GM13977 (cell line): Measurements from ENCODE around the gene TSACC.
A peak's percentile ranks its signal among the peaks of the same experiment; 100 is the strongest.

Experiments
- DNase-seq: peaks from one replicate; pipeline ENCODE4 v3.0.0; 2012; ENCODE audit warnings: low spot score
- in situ Hi-C: fragments of 300-500 bp; cut with MboI; formaldehyde crosslinking; loops from one replicate; pipeline ENCODE4 v1.12.0; 2022; ENCODE audit warnings: low sequenced_read_pairs, low pct_unique_long_range_greater_than_20kb, mixed read lengths, inconsistent platforms; ENCODE audit not compliant: unreplicated experiment
- TF ChIP-seq, protein P1 (sequence below): IDR thresholded peaks from 2 replicates; pipeline ENCODE4 v1.5.1; 2012; ENCODE audit warnings: mild to moderate bottlenecking, control low read depth; ENCODE audit not compliant: insufficient read depth; ENCODE audit errors: extremely low read depth, missing control alignments

TSACC gene

DNA sequence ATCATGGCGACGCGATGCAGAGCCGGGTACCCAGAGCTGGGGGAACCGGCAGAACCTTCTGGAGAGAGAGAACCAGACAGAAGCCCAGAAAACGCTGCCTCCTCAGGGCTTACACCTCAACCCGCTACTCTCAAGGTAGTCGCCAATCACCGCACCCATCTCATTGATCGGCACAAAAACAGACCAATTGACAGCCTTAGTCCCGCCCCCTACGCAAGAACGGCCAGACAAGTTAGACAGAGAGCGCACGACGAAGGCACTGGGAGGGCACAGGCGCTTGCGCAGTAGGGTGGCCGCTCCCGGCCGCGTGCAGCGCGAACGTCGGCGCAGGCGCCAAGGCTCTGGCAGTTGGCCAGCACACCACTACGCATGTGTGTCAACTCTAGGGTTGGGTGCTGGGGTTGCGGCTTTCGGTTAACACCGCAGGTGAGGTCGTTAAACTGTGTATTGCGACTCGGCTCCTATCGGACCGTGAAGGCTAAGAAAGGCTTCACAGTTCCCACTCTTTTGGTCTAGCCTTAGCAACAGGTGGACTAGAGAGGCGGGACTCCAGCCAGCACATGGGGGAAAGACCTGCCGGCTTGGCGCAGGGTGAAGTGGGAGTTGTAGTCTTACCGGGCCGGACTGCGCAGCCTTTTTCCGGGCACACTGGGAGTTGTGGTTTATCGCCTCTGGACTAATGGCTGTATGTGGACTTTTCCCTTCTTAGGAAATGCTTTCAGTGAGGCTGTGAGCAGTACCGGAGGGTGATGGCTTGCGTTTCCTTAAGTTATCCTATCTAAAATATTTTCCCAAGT lies at the start of gene TSACC, which contains the start of gene CCT3:
Gene TSACC (plus strand): TSS at position 347 of the 797 bp plus-strand sequence. CDS start 1,232 bp downstream, outside the sequence.
Gene CCT3 (minus strand): TSS at position 113 of the 797 bp plus-strand sequence. CDS start 108 bp downstream, at position 5.
- TF ChIP-seq, protein P1, sequence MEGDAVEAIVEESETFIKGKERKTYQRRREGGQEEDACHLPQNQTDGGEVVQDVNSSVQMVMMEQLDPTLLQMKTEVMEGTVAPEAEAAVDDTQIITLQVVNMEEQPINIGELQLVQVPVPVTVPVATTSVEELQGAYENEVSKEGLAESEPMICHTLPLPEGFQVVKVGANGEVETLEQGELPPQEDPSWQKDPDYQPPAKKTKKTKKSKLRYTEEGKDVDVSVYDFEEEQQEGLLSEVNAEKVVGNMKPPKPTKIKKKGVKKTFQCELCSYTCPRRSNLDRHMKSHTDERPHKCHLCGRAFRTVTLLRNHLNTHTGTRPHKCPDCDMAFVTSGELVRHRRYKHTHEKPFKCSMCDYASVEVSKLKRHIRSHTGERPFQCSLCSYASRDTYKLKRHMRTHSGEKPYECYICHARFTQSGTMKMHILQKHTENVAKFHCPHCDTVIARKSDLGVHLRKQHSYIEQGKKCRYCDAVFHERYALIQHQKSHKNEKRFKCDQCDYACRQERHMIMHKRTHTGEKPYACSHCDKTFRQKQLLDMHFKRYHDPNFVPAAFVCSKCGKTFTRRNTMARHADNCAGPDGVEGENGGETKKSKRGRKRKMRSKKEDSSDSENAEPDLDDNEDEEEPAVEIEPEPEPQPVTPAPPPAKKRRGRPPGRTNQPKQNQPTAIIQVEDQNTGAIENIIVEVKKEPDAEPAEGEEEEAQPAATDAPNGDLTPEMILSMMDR: no peak
- in situ Hi-C loops: no loop called here
- DNase-seq: peak; percentile 98

DNA sequence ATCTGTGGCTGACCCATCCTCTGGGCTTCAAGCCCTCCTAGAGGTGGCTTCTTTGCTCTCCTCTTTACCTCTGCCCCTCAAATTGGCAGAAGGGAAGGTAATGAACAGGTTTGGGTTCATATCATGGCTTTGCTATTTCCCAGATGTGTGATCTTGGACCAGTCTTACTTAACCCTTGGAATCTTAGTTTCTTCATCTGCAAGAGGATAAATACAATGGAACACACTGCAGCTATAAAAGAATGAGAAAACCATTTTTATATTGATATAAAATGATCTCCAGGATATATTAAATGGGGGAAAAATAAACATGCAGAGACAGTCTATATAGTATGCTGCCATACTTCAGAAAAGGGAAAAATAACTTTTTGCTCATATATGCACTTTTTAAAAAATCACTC lies 48.5 kb upstream of the TSACC start:
- in situ Hi-C loops: no loop called here
- DNase-seq: no peak
- TF ChIP-seq, protein P1: no peak

DNA sequence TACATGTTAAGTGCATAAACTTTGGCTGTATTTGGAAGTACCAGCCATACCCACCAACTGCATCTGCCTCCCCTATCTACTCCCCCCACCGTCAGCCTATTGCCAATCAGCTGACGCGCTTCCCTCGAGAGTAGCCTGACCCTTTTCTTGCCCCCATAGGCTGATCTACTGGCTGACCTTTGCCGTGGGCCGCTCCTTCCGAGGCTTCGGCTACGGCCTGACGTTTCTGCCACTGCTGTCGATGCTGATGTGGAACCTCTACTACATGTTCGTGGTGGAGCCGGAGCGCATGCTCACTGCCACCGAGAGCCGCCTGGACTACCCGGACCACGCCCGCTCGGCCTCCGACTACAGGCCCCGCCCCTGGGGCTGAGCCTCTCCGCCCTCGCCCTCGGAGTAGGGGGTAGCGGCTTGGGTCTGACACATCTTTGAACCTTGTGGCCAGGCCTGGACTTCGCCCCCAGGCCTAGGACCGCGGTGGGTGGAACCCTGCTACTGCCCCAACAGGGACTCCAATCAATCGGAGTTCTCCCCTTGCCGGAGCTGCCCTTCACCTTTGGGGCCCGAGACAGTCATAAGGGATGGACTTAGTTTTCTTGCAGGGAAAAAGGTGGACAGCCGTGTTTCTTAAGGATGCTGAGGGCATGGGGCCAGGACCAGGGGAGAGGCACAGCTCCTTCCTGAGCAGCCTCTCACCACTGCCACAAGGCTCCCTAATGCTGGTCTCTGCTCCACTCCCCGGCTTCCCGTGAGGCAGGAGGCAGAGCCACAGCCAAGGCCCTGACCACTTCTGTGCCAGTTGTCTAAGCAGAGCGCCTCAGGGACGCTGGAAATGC lies 46.9 kb upstream of the TSACC start:
- peak; percentile 68 for DNase-seq
- in situ Hi-C loops: no loop called here
- TF ChIP-seq, protein P1: no peak

DNA sequence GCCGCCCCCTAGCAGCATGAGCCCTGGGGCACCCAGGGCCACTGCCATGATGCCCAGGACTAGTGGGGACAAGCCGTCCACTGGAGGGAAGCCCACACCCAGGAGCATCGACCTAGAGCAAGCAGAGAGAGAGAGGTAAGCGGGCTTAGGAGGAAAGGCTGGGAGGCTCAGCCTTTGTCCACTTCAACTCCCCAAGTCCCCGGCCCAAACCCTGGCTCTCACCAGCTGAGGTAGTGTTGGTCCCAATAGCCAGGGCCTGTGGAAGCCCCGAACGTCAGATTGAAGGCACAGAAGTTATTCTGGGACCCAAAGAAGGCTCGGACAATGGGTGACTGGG lies 45.3 kb upstream of the TSACC start:
- TF ChIP-seq, protein P1: no peak
- no peak for DNase-seq
- in situ Hi-C loops: no loop called here

DNA sequence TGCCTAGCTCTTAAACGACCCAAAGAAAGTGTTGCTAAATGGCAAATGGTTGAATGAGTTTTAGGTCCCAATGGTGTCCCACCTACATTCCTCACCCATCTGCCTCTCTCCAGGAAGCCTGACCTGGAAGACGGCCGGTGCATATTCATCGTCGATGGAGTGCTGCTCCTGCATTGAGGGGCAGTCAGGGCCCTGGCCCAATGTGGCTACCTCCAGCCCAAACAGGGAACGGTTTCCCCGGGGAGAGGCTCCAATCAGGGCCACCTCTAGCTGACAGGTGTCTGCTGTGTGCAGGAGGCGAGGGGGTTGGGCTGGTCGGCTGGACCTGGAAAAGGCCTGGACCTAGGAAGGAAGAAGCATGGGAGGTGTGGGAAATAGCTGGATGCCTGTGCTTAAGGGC lies 44.4 kb upstream of the TSACC start:
- no peak for DNase-seq
- in situ Hi-C loops: no loop called here
- TF ChIP-seq, protein P1: no peak

DNA sequence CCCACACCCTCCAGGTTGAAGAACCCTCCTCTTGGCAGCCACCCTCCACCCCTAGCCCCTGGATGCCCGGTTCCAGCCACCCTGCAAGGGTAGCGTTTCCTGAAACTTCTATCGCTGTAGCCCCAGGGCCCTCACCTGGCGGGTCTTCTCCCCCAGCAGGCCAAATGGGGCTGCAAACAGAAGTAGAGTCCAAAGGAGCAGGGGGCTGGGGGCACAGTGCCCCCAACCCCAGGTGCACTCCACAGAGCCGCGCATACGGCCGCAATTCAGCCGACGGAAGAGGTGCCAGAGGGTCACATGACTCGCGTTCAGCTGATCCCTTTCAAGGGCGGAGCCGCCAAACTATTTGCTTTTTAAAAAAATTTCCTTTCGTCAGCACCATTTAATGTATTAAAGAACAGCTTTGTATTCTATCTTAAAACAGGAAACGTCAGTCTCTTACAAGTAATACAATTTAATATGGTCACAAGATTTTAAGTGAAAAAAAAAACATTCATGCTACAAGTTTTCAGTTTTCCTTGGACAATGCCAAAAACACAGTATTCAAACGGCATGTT lies 42.9 kb upstream of the TSACC start, which contains the start of gene GLMP:
Gene GLMP (minus strand): TSS at position 289 of the 557 bp plus-strand sequence. CDS start 34 bp downstream, at position 255.
- peak; percentile 84 for DNase-seq
- TF ChIP-seq, protein P1: no peak
- in situ Hi-C loops: no loop called here
